ENCODE measurements around the gene PDGFRB. TPM values are rescaled to one million over a fixed set of nuclear protein-coding genes. Genes with fewer than 3 reads are reported as not detected.

Gene PDGFRB
- total and polyA plus RNA-seq, 5 experiments from 2014 or later: 0.31 to 0.57 (median 0.48) TPM; not detected in 1

GRCh38 chr5:150108711-150109514 lies 46.7 kb downstream of the PDGFRB start:
- Mint-ChIP-seq H3K9me3 (peaks cover 0 to 5% (median 0%) of the 10 kb centered on the region in 9 donors), H3K4me1 (peaks cover 0 to 6% (median 1%) of the 10 kb centered on the region in 4 donors), H3K4me3 (no peak overlapping the region), H3K27ac (no peak overlapping the region), H3K27me3 (peaks cover 0 to 12% (median 0%) of the 10 kb centered on the region in 5 donors), H3K36me3 (no peaks in the 10 kb centered on the region)
- POLR2A ChIA-PET: no interaction called here
- no peak for ATAC-seq
- no peak for DNase-seq

DNA sequence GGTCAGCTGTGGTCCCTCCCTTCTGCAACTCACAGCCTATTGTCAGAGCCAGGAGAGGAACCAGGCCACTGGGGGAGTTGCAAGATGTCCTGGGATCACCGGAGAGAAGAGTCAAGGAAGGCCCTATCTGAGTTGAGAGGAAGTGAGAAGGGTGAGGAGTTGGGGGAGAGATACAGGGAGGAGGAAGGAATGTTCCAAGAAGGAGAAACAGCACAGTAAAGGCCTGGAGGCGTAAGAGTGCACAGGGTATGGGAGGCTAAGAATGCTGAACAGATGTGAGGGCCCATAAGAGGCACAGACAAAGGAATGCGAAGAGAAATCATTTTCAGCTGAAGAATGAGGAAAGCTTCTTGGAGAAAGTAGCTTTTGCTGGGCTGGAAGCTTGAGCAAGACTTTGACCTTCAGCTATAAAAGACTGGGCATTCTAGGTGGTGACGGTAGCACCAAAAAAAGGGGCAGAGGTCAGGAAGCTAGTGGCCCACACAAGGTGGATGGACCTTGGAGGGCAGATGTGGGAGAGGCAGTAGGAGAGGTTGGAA lies 47.7 kb downstream of the PDGFRB start:
- peaks cover 0 to 12% (median 0%) of the 10 kb centered on the region in 5 donors for H3K27me3 Mint-ChIP-seq
- peak in 1 of 10 donors; percentile 19 for DNase-seq
- H3K4me1 Mint-ChIP-seq: peaks cover 0 to 6% (median 1%) of the 10 kb centered on the region in 4 donors
- no peaks in the 10 kb centered on the region for H3K36me3 Mint-ChIP-seq
- ATAC-seq: no peak
- POLR2A ChIA-PET: interaction anchor here (0.6 kb wide), 1 partner anchor 934 kb away, joined by 3 read pairs; no protein-coding TSS in a partner anchor
- H3K27ac Mint-ChIP-seq: peak overlapping the region in 1 of 10 donors; percentile 74
- peaks cover 0 to 5% (median 0%) of the 10 kb centered on the region in 9 donors for H3K9me3 Mint-ChIP-seq
- H3K4me3 Mint-ChIP-seq: no peak overlapping the region

GRCh38 chr5:150106674-150107426 lies 48.8 kb downstream of the PDGFRB start:
- Mint-ChIP-seq H3K4me3 (no peak overlapping the region), H3K4me1 (peaks cover 0 to 6% (median 3%) of the 10 kb centered on the region in 4 donors), H3K27me3 (peaks cover 0 to 12% (median 0%) of the 10 kb centered on the region in 5 donors), H3K27ac (peak overlapping the region in 2 of 10 donors; percentile 31 to 73), H3K9me3 (peaks cover 0 to 5% (median 0%) of the 10 kb centered on the region in 9 donors), H3K36me3 (no peaks in the 10 kb centered on the region)
- POLR2A ChIA-PET: no interaction called here
- no peak for ATAC-seq
- peak in 2 of 10 donors; percentile 11 to 51 for DNase-seq

GRCh38 chr5:150105928-150106615 lies 49.6 kb downstream of the PDGFRB start:
- POLR2A ChIA-PET: no interaction called here
- ATAC-seq: no peak
- Mint-ChIP-seq H3K36me3 (no peaks in the 10 kb centered on the region), H3K4me1 (peaks cover 0 to 6% (median 3%) of the 10 kb centered on the region in 4 donors), H3K27ac (peak overlapping the region in 1 of 10 donors; percentile 51), H3K9me3 (peaks cover 0 to 5% (median 0%) of the 10 kb centered on the region in 9 donors), H3K4me3 (no peak overlapping the region), H3K27me3 (peaks cover 0 to 12% (median 0%) of the 10 kb centered on the region in 5 donors)
- DNase-seq: peak in 1 of 10 donors; percentile 26

- POLR2A ChIA-PET: no interaction called here
- DNase-seq (no peak), ATAC-seq (no peak)
- Mint-ChIP-seq H3K27ac (no peak overlapping the region), H3K27me3 (peaks cover 0 to 7% (median under 1%) of the 10 kb centered on the region in 5 donors), H3K4me1 (peaks cover 0 to 6% (median 3%) of the 10 kb centered on the region in 4 donors), H3K9me3 (no peaks in the 10 kb centered on the region), H3K36me3 (peaks cover 0 to 5% (median 0%) of the 10 kb centered on the region in 3 donors), H3K4me3 (no peak overlapping the region)
Measured at GRCh38 chr5:150104550-150104870, 51.1 kb downstream of the PDGFRB start.

GRCh38 chr5:150103678-150104549 lies 51.7 kb downstream of the PDGFRB start:
- Mint-ChIP-seq H3K27ac (no peak overlapping the region), H3K4me1 (peaks cover 0 to 6% (median 3%) of the 10 kb centered on the region in 4 donors), H3K4me3 (no peak overlapping the region), H3K27me3 (peaks cover 0 to 7% (median 2%) of the 10 kb centered on the region in 5 donors), H3K36me3 (peaks cover 0 to 8% (median 0%) of the 10 kb centered on the region in 3 donors), H3K9me3 (no peaks in the 10 kb centered on the region)
- POLR2A ChIA-PET: no interaction called here
- peak in 2 of 10 donors; percentile 10 to 35 for DNase-seq
- no peak for ATAC-seq

- Mint-ChIP-seq H3K9me3 (no peaks in the 10 kb centered on the region), H3K4me1 (peaks cover 0 to 3% (median 0%) of the 10 kb centered on the region in 4 donors), H3K36me3 (peaks cover 0 to 8% (median 0%) of the 10 kb centered on the region in 3 donors), H3K4me3 (no peak overlapping the region), H3K27ac (no peak overlapping the region), H3K27me3 (peaks cover 0 to 6% (median 2%) of the 10 kb centered on the region in 5 donors)
- ATAC-seq (no peak), DNase-seq (no peak)
- POLR2A ChIA-PET: no interaction called here
Measured at GRCh38 chr5:150101023-150101422, 54.6 kb downstream of the PDGFRB start.

- Mint-ChIP-seq H3K4me3 (no peak overlapping the region), H3K4me1 (no peaks in the 10 kb centered on the region), H3K27ac (no peak overlapping the region), H3K9me3 (peaks cover 0 to 2% (median 0%) of the 10 kb centered on the region in 9 donors), H3K27me3 (peaks cover 8 to 33% (median 12%) of the 10 kb centered on the region in 5 donors), H3K36me3 (peaks cover 0 to 8% (median 0%) of the 10 kb centered on the region in 3 donors)
- ATAC-seq: no peak
- POLR2A ChIA-PET: no interaction called here
- DNase-seq: no peak
Measured at GRCh38 chr5:150097152-150097551, 58.5 kb downstream of the PDGFRB start.

DNA sequence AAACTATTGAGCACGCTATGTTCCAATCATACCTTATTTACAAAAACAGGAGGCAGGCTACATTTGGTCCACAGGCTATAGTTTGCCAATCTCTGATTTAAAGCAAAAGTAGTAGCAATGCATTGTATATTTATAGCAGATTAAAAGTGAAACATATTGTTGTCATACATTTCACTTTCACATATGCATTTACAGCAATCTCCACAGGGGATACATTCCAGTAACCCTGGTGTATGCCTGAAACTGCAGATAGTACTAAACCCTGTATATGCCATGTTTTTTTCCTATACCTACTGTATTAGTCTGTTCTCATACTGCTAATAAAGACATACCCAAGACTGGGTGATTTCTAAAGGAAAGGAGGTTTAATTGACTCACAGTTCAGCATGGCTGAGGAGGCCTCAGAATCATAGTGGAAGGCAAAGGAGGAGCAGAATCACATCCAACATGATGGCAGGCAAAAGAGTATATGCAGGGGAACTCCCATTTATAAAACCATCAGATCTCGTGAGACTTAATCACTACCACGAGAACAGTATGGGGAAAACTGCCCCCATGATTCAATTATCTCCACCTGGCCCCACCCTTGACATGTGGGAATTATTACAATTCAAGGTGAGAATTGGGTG lies 63.4 kb downstream of the PDGFRB start:
- DNase-seq (no peak), ATAC-seq (no peak)
- Mint-ChIP-seq H3K9me3 (peaks cover 0 to 2% (median 0%) of the 10 kb centered on the region in 9 donors), H3K4me1 (peaks cover 0 to 7% (median 0%) of the 10 kb centered on the region in 4 donors), H3K27ac (no peak overlapping the region), H3K36me3 (no peaks in the 10 kb centered on the region), H3K4me3 (no peak overlapping the region), H3K27me3 (peaks cover 14 to 62% (median 20%) of the 10 kb centered on the region in 5 donors)
- POLR2A ChIA-PET: no interaction called here

GRCh38 chr5:150085950-150086715 lies 69.5 kb downstream of the PDGFRB start, which contains the start of gene CSF1R:
TSS of gene CSF1R (minus strand) at chr5:150086554. CDS start at chr5:150086427, 127 bp downstream.
- no peak for ATAC-seq
- H3K4me3 Mint-ChIP-seq: peak within 1 kb of the TSS in 1 of 10 donors; percentile 73

More at GRCh38 chr5:150085950-150086715, 69.5 kb downstream of the PDGFRB start, which contains the start of gene CSF1R:
- DNase-seq: peak in 2 of 10 donors; percentile 14 to 18
- POLR2A ChIA-PET: no interaction called here
- H3K9me3 Mint-ChIP-seq: no peaks in the 10 kb centered on the region
- H3K27me3 Mint-ChIP-seq: peaks cover 25 to 67% (median 27%) of the 10 kb centered on the region in 5 donors
- no peaks in the 10 kb centered on the region for H3K36me3 Mint-ChIP-seq
- H3K27ac Mint-ChIP-seq: peak within 1 kb of the TSS in 1 of 10 donors; percentile 58
- peaks cover 3 to 30% (median 12%) of the 10 kb centered on the region in 4 donors for H3K4me1 Mint-ChIP-seq
